ENCODE measurements around the gene ST6GALNAC3. TPM values are rescaled to one million over a fixed set of nuclear protein-coding genes. Genes with fewer than 3 reads are reported as not detected.

ST6GALNAC3 gene
- total RNA-seq, 1 donor from 2014 or later = 23.6 TPM

- no peak overlapping the region for H3K27ac Mint-ChIP-seq
- no peaks in the 10 kb centered on the region for H3K36me3 Mint-ChIP-seq
- Histone ChIP-seq H3K9ac (no peak overlapping the region), H3K4me3 (no peak overlapping the region), H3K4me2 (no peak overlapping the region), H3K27me3 (no peaks in the 10 kb centered on the region), H3K79me2 (ENCODE audit: low read depth) (no peaks in the 10 kb centered on the region), H3F3A (ENCODE audit: low read depth) (no peaks in the 10 kb centered on the region), H3K9me3 (ENCODE audit: low read depth) (no peaks in the 10 kb centered on the region), H3K27ac (no peak overlapping the region), H3K36me3 (no peaks in the 10 kb centered on the region), H4K20me1 (ENCODE audit: low read depth) (no peaks in the 10 kb centered on the region), H3K4me1 (peaks cover 21% of the 10 kb centered on the region), H2AFZ (replicated peaks) (no peak overlapping the region)
- TF ChIP-seq CTCF (IDR thresholded peaks at IDR 0.05) = no peak
- TF ChIP-seq EZH2 (IDR thresholded peaks at IDR 0.05) = no peak
- TF ChIP-seq EZH2phosphoT487 (IDR thresholded peaks at IDR 0.05) = no peak
- no peak for DNase-seq (ENCODE audit: low spot score)
- H3K4me1 Mint-ChIP-seq = peaks cover 34% of the 10 kb centered on the region
- H3K27me3 Mint-ChIP-seq (ENCODE audit: insufficient read depth, low read depth) = peaks cover 2% of the 10 kb centered on the region
- no peak overlapping the region for H3K4me3 Mint-ChIP-seq
- no peaks in the 10 kb centered on the region for H3K9me3 Mint-ChIP-seq
Observed at GRCh38 chr1:76285578-76286135, 211.1 kb downstream of the ST6GALNAC3 start.

GRCh38 chr1:76287917-76288316 is 213.4 kb downstream of the ST6GALNAC3 start:
- Mint-ChIP-seq H3K4me1 (peaks cover 39% of the 10 kb centered on the region), H3K27me3 (ENCODE audit: insufficient read depth, low read depth) (peaks cover 2% of the 10 kb centered on the region), H3K9me3 (no peaks in the 10 kb centered on the region), H3K36me3 (no peaks in the 10 kb centered on the region), H3K27ac (no peak overlapping the region), H3K4me3 (no peak overlapping the region)
- Histone ChIP-seq H3K9ac (no peak overlapping the region), H3F3A (ENCODE audit: low read depth) (peaks cover 3% of the 10 kb centered on the region), H3K79me2 (ENCODE audit: low read depth) (no peaks in the 10 kb centered on the region), H3K4me3 (no peak overlapping the region), H2AFZ (replicated peaks) (no peak overlapping the region), H3K4me2 (no peak overlapping the region), H3K36me3 (no peaks in the 10 kb centered on the region), H3K9me3 (ENCODE audit: low read depth) (no peaks in the 10 kb centered on the region), H3K27ac (no peak overlapping the region), H3K27me3 (no peaks in the 10 kb centered on the region), H3K4me1 (peaks cover 28% of the 10 kb centered on the region), H4K20me1 (ENCODE audit: low read depth) (no peaks in the 10 kb centered on the region)
- TF ChIP-seq EZH2phosphoT487 (IDR thresholded peaks at IDR 0.05) (no peak), CTCF (IDR thresholded peaks at IDR 0.05) (no peak), EZH2 (IDR thresholded peaks at IDR 0.05) (no peak)
- no peak for DNase-seq (ENCODE audit: low spot score)

- H3K27me3 ChIP-seq = no peaks in the 10 kb centered on the region
- no peak overlapping the region for H3K4me3 ChIP-seq
- H4K20me1 ChIP-seq (ENCODE audit: low read depth) = no peaks in the 10 kb centered on the region
- H3K4me1 ChIP-seq = peaks cover 32% of the 10 kb centered on the region
- H3K27ac ChIP-seq = no peak overlapping the region
- H3K9me3 ChIP-seq (ENCODE audit: low read depth) = no peaks in the 10 kb centered on the region
- peaks cover 46% of the 10 kb centered on the region for H3K4me1 Mint-ChIP-seq
- no peak overlapping the region for H3K4me2 ChIP-seq
- no peaks in the 10 kb centered on the region for H3K36me3 Mint-ChIP-seq
- H3K9me3 Mint-ChIP-seq = no peaks in the 10 kb centered on the region
- H3F3A ChIP-seq (ENCODE audit: low read depth) = peaks cover 3% of the 10 kb centered on the region
- H3K36me3 ChIP-seq = no peaks in the 10 kb centered on the region
- H2AFZ ChIP-seq (replicated peaks) = no peak overlapping the region
- DNase-seq (ENCODE audit: low spot score) = no peak
- no peak overlapping the region for H3K9ac ChIP-seq
- TF ChIP-seq EZH2 (IDR thresholded peaks at IDR 0.05) (no peak), CTCF (IDR thresholded peaks at IDR 0.05) (no peak), EZH2phosphoT487 (IDR thresholded peaks at IDR 0.05) (no peak)
- no peaks in the 10 kb centered on the region for H3K79me2 ChIP-seq (ENCODE audit: low read depth)
- no peak overlapping the region for H3K27ac Mint-ChIP-seq
- peaks cover 2% of the 10 kb centered on the region for H3K27me3 Mint-ChIP-seq (ENCODE audit: insufficient read depth, low read depth)
- no peak overlapping the region for H3K4me3 Mint-ChIP-seq
Observed at GRCh38 chr1:76288758-76289483, 214.4 kb downstream of the ST6GALNAC3 start.
